ENCODE data around the gene SELENOM.

SELENOM gene

GRCh38 chr22:31056986-31057599, 50.3 kb downstream of the SELENOM start:
- no peak overlapping the region for H3K4me3 ChIP-seq (ENCODE audit: low read length)
- no peak for DNase-seq (ENCODE audit: low read depth, low spot score)

GRCh38 chr22:31055635-31056159, 51.7 kb downstream of the SELENOM start:
- H3K4me3 ChIP-seq (ENCODE audit: low read length): no peak overlapping the region
- DNase-seq (ENCODE audit: low read depth, low spot score): no peak

GRCh38 chr22:31055117-31055634, 52.2 kb downstream of the SELENOM start:
- DNase-seq (ENCODE audit: low read depth, low spot score): no peak
- H3K4me3 ChIP-seq (ENCODE audit: low read length): no peak overlapping the region
